ENCODE results near the gene ESRRG.

- TF ChIP-seq POLR2A (IDR thresholded peaks at IDR 0.05; ENCODE audit: low read length) (no peak), GATA1 (IDR thresholded peaks at IDR 0.05; ENCODE audit: low read depth, low read length) (no peak)
These were observed 80.1 kb downstream of the ESRRG start for GRCh38 chr1:216643176-216643575.
